Glutamatergic neuron (in vitro differentiated cells): ENCODE data around the gene PALD1. TPM values are rescaled to one million over a fixed set of nuclear protein-coding genes. Genes with fewer than 3 reads are reported as not detected.

Experiments
- DNase-seq: peaks from one replicate; pipeline ENCODE4 v3.0.0; 2022
- H3K27ac Mint-ChIP-seq: one replicate; pipeline ENCODE4 v1.8.0; 2020; ENCODE audit warnings: mild to moderate bottlenecking, mixed read lengths, inconsistent platforms; ENCODE audit not compliant: unreplicated experiment
- H3K27me3 Mint-ChIP-seq: one replicate; pipeline ENCODE4 v1.8.0; 2020; ENCODE audit warnings: mild to moderate bottlenecking, moderate library complexity, mixed read lengths, inconsistent platforms; ENCODE audit not compliant: unreplicated experiment
- H3K36me3 Mint-ChIP-seq: one replicate; pipeline ENCODE4 v1.8.0; 2020; ENCODE audit warnings: mild to moderate bottlenecking, mixed read lengths, inconsistent platforms; ENCODE audit not compliant: unreplicated experiment
- H3K4me1 Mint-ChIP-seq: one replicate; pipeline ENCODE4 v1.8.0; 2020; ENCODE audit warnings: mild to moderate bottlenecking, low read depth, mixed read lengths, inconsistent platforms; ENCODE audit not compliant: unreplicated experiment
- H3K4me3 Mint-ChIP-seq: one replicate; pipeline ENCODE4 v1.8.0; 2020; ENCODE audit warnings: mild to moderate bottlenecking, mixed read lengths, inconsistent platforms; ENCODE audit not compliant: unreplicated experiment
- H3K9me3 Mint-ChIP-seq: one replicate; pipeline ENCODE4 v1.8.0; 2020; ENCODE audit warnings: mild to moderate bottlenecking, moderate library complexity, mixed read lengths, inconsistent platforms; ENCODE audit not compliant: unreplicated experiment
- CTCF ChIP-seq: fragments of 200-600 bp; sonication (generic); IDR thresholded peaks from one replicate; pipeline ENCODE4 v1.5.0; 2021; ENCODE audit not compliant: partially characterized antibody, unreplicated experiment
- total RNA-seq: library from RNA; stranded (reverse); fragmentation: NEBNext Ultra II Directional; extraction: Animal tissue kit (Norgen Biotek cat#: 25700); gene quantifications from one replicate; pipeline ENCODE4 v1.2.1, GENCODE V29; 2021; ENCODE audit not compliant: unreplicated experiment

PALD1 gene
- total RNA-seq, 1 donor from 2014 or later: 15.5 TPM

- H3K4me3 Mint-ChIP-seq: no peak overlapping the region
- no peaks in the 10 kb centered on the region for H3K9me3 Mint-ChIP-seq
- no peak overlapping the region for H3K27ac Mint-ChIP-seq
- peaks cover 12% of the 10 kb centered on the region for H3K27me3 Mint-ChIP-seq
- no peak for TF ChIP-seq CTCF
- no peak for DNase-seq
- no peaks in the 10 kb centered on the region for H3K36me3 Mint-ChIP-seq
- peaks cover 13% of the 10 kb centered on the region for H3K4me1 Mint-ChIP-seq
Observed at GRCh38 chr10:70528314-70528713, 49.7 kb downstream of the PALD1 start.

- no peak overlapping the region for H3K4me3 Mint-ChIP-seq
- no peak for TF ChIP-seq CTCF
- no peaks in the 10 kb centered on the region for H3K9me3 Mint-ChIP-seq
- H3K4me1 Mint-ChIP-seq: peaks cover 8% of the 10 kb centered on the region
- no peak overlapping the region for H3K27ac Mint-ChIP-seq
- no peaks in the 10 kb centered on the region for H3K36me3 Mint-ChIP-seq
- DNase-seq: peak; percentile 54
- peaks cover 10% of the 10 kb centered on the region for H3K27me3 Mint-ChIP-seq
Observed at GRCh38 chr10:70528741-70529362, 50.3 kb downstream of the PALD1 start.

- H3K9me3 Mint-ChIP-seq: no peaks in the 10 kb centered on the region
- no peak for TF ChIP-seq CTCF
- no peak overlapping the region for H3K27ac Mint-ChIP-seq
- no peaks in the 10 kb centered on the region for H3K36me3 Mint-ChIP-seq
- DNase-seq: no peak
- H3K4me1 Mint-ChIP-seq: no peaks in the 10 kb centered on the region
- no peak overlapping the region for H3K4me3 Mint-ChIP-seq
- peaks cover 13% of the 10 kb centered on the region for H3K27me3 Mint-ChIP-seq
Observed at GRCh38 chr10:70529848-70530247, 51.3 kb downstream of the PALD1 start.

GRCh38 chr10:70530315-70530714 lies 51.7 kb downstream of the PALD1 start:
- DNase-seq: no peak
- no peak overlapping the region for H3K4me3 Mint-ChIP-seq
- H3K27me3 Mint-ChIP-seq: peaks cover 11% of the 10 kb centered on the region
- no peaks in the 10 kb centered on the region for H3K4me1 Mint-ChIP-seq
- H3K36me3 Mint-ChIP-seq: no peaks in the 10 kb centered on the region
- TF ChIP-seq CTCF: no peak
- no peaks in the 10 kb centered on the region for H3K9me3 Mint-ChIP-seq
- no peak overlapping the region for H3K27ac Mint-ChIP-seq

- H3K36me3 Mint-ChIP-seq: no peaks in the 10 kb centered on the region
Observed at GRCh38 chr10:70532554-70533188, 54.1 kb downstream of the PALD1 start.

More at GRCh38 chr10:70532554-70533188, 54.1 kb downstream of the PALD1 start:
- Mint-ChIP-seq H3K9me3 (no peaks in the 10 kb centered on the region), H3K27ac (no peak overlapping the region), H3K4me1 (no peaks in the 10 kb centered on the region), H3K4me3 (no peak overlapping the region), H3K27me3 (peaks cover 13% of the 10 kb centered on the region)
- no peak for TF ChIP-seq CTCF
- DNase-seq: no peak
